UCSD-AML1 (cell line): ENCODE data around the gene NR2C1.

Experiments used
- DNase-seq: peaks from one replicate; lab custom pipeline; 2025; ENCODE audit not compliant: unreplicated experiment; lab: John Stamatoyannopoulos, UW

Gene NR2C1

GRCh38 chr12:95085612-95086011 is 12.2 kb upstream of the NR2C1 start:
- no peak for DNase-seq

GRCh38 chr12:95083938-95084337 is 10.5 kb upstream of the NR2C1 start:
- DNase-seq: no peak

GRCh38 chr12:95083471-95083870 is 10.1 kb upstream of the NR2C1 start:
- no peak for DNase-seq

GRCh38 chr12:95077341-95077740 is 3.9 kb upstream of the NR2C1 start:
- DNase-seq: no peak

- no peak for DNase-seq
These were observed 1.3 kb upstream of the NR2C1 start for GRCh38 chr12:95074766-95075165.

GRCh38 chr12:95073698-95074520 is 491 bp upstream of the NR2C1 start:
- no peak for DNase-seq

GRCh38 chr12:95070378-95070777 is 3.0 kb downstream of the NR2C1 start:
- no peak for DNase-seq

- no peak for DNase-seq
These were observed 7.1 kb downstream of the NR2C1 start for GRCh38 chr12:95066091-95066855.

- DNase-seq: no peak
These were observed 12.5 kb downstream of the NR2C1 start for GRCh38 chr12:95060951-95061350.

GRCh38 chr12:95059984-95060383 is 13.4 kb downstream of the NR2C1 start:
- no peak for DNase-seq

GRCh38 chr12:95057424-95057823 is 16.0 kb downstream of the NR2C1 start:
- no peak for DNase-seq

- DNase-seq: no peak
These were observed 18.4 kb downstream of the NR2C1 start for GRCh38 chr12:95055057-95055456.

- DNase-seq: no peak
These were observed 19.2 kb downstream of the NR2C1 start for GRCh38 chr12:95054206-95054605.

GRCh38 chr12:95051241-95051640 is 22.2 kb downstream of the NR2C1 start:
- DNase-seq: no peak

GRCh38 chr12:95037906-95038305 is 35.5 kb downstream of the NR2C1 start:
- no peak for DNase-seq

GRCh38 chr12:95034750-95035149 is 38.7 kb downstream of the NR2C1 start:
- no peak for DNase-seq

- DNase-seq: no peak
These were observed 50.9 kb downstream of the NR2C1 start for GRCh38 chr12:95022477-95022876.

- DNase-seq: no peak
These were observed 55.9 kb downstream of the NR2C1 start for GRCh38 chr12:95017482-95017881.

GRCh38 chr12:95016120-95016519 is 57.3 kb downstream of the NR2C1 start:
- DNase-seq: no peak

GRCh38 chr12:95014554-95014953 is 58.9 kb downstream of the NR2C1 start:
- no peak for DNase-seq

- no peak for DNase-seq
These were observed 67.2 kb downstream of the NR2C1 start for GRCh38 chr12:95006206-95006605.

- no peak for DNase-seq
These were observed 68.8 kb downstream of the NR2C1 start for GRCh38 chr12:95004610-95005009.
